Esophagus mucosa (tissue), 1 donor: ENCODE measurements around the gene TACSTD2. TPM values are rescaled to one million over a fixed set of nuclear protein-coding genes. Genes with fewer than 3 reads are reported as not detected.
A peak's percentile ranks its signal among the peaks of the same experiment; 100 is the strongest.
"Not testable (repeated sequence)": the region's sequence is repeated elsewhere in the genome, so short reads cannot be mapped to it uniquely, and the experiment has no call there.

ENCODE experiments used
- ATAC-seq: fragments of 200-7000 bp; cut with Tn5 transposase; one replicate; pipeline ENCODE4 v1.9.1; 2020
- total RNA-seq: library from RNA; stranded (reverse); gene quantifications from one replicate; pipeline ENCODE4 v1.2.4, GENCODE V29; 2023
- donor health status: DM: yes; HTN: yes; CAD: no.

Gene TACSTD2, protein sequence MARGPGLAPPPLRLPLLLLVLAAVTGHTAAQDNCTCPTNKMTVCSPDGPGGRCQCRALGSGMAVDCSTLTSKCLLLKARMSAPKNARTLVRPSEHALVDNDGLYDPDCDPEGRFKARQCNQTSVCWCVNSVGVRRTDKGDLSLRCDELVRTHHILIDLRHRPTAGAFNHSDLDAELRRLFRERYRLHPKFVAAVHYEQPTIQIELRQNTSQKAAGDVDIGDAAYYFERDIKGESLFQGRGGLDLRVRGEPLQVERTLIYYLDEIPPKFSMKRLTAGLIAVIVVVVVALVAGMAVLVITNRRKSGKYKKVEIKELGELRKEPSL
- total RNA-seq = 988 TPM

DNA sequence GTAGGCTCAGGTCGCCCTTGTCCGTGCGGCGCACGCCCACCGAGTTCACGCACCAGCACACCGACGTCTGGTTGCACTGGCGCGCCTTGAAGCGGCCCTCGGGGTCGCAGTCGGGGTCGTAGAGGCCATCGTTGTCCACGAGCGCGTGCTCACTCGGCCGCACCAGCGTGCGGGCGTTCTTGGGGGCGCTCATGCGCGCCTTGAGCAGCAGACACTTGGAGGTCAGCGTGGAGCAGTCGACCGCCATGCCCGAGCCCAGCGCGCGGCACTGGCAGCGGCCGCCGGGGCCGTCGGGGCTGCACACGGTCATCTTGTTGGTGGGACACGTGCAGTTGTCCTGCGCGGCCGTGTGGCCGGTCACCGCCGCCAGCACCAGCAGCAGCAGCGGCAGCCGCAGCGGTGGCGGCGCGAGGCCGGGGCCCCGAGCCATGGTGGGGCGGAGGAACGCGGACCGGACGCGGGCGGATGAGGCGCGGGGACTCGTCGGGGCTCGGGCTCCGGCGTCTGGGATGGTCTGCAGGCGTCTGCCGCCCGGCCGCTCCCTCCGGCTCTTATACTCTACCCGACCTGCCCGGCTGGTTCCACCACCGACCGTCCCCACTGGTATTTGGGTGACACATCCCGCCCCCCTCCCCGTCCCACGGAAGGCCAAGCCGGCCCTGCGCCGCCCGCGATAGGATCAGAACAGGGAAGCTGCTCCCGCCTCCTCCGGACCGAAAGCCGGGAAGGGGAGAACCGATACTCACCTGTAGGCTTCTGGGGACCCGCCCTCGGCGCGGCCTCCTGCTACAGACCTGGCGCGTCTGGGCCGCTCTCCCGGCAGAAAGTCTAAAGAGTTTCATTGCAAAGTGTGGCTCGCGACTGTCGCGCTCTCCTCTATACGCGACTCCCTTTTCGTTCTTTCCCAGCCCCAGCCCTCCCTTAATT lies at the start of gene TACSTD2:
TACSTD2 (minus strand) TSS at position 526 of the 927 bp plus-strand sequence; CDS start at position 430, 96 bp downstream.
- peak; percentile 78 for ATAC-seq

DNA sequence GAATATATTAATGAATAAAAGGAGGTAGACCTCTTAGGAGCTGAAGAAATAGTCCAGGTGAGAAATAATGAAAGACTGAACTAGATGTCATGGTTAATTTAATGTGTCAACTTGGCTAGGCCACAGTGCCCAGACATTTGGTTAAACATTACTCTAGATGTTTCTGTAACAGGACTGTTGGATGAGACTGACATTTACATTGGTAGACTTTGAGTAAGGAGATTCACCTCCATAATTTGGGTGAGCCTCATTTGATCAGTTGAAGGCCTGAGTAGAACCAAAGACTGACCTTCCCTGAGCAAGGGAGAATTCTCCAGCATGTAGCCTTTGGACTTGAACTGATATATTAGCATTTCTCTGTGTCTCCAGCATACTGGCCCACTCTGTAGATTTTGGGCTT lies 49.2 kb upstream of the TACSTD2 start:
- no peak for ATAC-seq

DNA sequence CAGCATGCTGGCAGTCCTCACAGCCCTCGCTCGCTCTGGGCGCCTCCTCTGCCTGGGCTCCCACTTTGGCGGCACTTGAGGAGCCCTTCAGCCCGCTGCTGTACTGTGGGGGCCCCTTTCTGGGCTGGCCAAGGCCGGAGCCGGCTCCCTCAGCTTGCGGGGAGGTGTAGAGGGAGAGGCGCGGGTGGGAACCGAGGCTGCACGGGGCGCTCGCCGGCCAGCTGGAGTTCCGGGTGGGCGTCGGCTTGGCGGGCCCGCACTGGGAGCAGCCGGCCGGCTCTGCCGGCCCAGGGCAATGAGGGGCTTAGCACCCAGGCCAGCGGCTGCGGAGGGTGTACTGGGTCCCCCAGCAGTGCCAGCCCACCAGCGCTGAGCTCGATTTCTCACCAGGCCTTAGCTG lies 46.2 kb upstream of the TACSTD2 start:
- not testable (repeated sequence) for ATAC-seq

DNA sequence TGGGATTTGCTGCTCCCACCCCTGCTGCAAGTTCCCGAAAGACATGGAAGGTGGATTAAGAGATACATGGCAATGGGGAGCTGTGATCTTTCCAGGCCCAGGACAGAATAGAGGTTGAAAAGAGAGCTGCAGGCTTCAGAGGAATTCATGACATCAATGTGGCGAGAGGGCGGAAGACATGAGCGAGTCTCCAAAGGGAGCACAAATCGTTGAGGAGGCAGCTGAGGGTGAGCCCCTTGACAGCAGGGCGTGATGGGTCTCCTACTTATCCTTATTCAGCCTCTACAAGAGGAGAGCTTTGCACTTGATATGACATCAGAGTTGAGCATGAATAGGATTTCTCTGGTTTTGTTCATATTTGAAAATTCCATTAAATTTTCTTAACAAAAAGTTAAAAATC lies 45.5 kb upstream of the TACSTD2 start:
- ATAC-seq = no peak

DNA sequence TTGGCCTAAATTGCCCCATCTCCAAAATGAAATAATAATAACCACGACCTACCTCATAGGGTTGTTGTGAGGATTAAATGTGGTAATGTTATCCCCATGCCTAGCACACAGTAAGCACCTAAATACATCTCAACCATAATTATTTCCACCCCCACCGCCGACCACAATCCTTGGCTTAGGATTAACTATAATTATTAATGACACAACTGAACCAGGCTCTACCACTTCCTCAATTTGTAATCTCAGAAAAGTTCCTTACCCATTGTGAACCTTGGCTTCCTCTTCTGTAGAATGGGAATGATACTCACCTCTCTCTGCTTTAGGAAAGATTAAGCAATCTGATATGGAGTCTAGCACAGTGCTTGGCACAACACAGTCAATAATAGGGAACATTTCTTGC lies 44.3 kb upstream of the TACSTD2 start:
- ATAC-seq = no peak

DNA sequence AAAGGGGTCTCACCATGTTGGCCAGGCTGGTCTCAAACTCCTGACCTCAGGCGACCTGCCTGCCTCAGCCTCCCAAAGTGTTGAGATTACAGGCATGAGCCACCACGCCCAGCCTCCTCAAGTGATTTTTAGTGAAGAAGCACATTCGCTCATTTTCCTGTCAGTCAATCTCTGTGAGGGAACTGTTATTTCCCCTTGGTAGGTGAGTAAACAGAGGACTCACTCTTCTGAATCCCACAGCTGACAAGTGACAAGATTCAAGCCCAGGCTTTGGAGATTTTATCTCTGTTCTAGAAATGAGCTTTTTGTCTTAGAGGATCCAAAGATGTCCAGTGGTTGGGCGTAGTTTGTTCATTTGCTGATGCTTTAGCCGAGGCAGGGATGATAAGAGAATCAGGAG lies 43.9 kb upstream of the TACSTD2 start:
- peak; percentile 55 for ATAC-seq

DNA sequence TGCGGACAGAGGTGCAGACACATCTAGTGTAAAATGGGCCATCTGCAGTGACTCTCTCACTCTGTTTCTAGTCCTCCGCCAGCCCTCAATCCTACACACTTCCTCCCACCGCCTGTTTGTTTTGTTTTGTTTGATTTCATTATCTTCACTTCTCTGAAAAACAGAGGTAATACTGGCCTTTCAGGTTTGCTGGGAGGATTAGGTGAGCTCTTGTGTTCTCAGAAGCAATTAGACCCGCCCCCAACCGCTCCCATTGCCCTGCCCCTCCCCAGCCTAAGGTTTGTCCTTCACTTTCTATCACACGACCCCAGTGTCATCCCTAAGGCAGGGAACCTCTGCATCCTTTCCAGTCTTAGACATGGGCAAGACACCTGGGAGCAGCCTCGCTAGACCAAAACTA lies 43.2 kb upstream of the TACSTD2 start:
- peak; percentile 87 for ATAC-seq

DNA sequence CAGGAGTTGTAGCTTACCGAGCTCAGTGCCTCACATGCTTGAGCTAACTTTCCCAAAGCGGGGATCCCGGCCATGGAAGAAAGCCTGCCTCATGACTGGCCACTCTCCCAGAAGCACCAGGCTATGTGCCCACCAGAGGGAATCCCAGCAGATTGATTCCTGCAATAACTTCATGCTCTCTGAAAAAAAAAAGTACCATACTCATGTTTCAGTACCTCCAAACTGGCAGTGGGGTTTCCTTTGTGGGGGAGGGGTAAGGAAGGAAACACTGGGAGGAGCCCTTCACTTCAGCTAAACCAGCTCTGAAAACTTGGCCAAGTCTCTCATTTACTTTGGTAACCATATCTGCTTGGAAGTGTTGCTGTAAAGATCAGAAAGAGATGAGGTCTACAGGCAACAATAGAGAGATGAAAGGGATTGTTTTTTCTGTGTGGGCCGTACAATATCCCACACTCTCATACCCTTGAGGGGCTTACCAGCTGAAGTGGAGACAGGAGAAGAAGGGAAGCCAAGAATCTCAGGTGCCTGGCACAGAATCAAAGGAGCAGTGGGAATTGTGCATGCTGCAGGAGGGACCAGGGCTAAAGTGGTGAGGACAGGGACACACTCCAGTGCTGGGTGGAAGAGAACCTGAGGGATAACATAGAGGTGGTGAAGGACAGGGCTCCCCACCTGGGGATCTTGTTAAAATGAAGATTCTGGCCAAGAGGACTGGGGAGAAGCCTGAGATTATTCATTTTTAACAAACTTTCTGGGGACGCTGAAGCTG lies 42.4 kb upstream of the TACSTD2 start:
- peak; percentile 3 for ATAC-seq

DNA sequence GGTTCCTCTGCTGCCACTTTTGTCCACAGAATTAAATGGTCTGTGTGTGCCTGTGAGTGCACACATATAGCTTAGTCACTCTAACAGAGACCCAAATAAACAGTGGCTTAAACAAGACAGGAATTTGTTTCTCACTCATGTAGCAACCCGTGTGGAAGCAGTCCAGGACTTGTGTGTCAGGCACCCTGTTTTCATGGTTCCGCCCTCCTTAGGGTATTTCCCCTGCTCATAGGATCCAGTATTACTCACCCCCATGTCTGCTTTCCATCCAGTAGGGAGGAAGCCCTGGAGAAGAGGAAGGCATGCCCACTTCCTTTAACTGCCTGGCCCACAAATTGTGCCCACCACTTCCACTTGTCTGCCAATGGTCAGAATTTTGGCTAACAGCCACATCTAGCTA lies 41.3 kb upstream of the TACSTD2 start:
- peak; percentile 94 for ATAC-seq

DNA sequence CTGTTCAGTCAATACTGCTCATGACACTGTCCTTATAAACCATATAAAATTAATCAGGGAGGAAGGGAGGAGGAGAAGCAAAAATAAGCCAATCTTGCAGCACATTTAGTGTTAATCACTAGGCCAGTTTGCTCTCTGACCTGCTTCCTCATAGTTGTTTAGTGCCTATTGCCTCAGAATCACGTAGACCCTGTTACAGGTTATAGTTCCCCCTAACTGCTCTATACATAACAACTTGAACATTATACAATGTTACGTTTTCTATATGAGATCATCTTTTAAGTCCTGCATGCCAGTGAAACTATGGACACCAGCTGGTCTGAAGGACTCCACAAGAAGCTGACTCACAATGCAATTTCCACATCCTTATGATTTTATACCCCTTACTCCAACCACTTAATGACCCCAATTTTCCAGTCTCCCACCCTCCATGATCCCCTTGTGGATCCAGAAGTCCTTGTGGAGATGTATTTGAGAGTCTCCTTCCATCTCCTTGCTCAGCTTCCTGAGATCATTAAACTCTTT lies 34.9 kb upstream of the TACSTD2 start:
- ATAC-seq = peak; percentile 23

DNA sequence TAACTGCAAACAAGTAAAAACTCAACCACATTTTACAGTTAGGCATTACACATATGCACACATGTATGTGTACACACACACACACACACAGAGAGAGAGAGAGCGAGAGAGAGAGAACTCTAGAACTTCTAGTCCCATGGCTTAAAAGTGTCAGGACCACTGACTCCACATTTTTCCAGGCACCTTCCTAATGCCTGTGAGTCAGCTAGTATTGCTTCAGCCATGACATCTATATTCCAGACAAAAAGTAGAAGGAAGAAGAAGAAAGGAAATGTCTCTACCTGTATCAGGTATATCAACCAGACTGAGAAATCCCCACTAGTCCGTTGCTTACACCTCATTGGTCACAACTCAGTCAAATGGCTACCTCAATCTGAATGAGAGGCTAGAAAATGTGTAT lies 31.9 kb upstream of the TACSTD2 start:
- no peak for ATAC-seq

DNA sequence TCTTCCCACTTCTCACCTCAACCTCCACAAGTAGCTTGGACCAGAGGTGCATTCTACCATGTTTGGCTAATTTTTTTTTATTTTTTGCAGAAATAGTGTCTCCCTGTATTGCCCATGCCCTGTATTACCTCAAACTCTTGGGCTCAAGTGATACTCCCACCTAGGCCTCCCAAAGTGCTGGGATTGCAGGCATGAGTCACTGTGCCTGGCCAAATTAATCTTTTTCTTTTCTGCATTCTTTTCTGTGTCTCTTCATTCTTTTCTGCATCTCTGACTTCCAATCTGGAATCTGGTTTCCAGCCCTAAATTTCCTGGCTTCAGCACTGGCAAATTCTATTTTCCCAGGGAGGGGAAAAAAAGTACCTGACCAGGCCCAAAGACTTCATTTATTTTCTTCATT lies 31.2 kb upstream of the TACSTD2 start:
- ATAC-seq = no peak

DNA sequence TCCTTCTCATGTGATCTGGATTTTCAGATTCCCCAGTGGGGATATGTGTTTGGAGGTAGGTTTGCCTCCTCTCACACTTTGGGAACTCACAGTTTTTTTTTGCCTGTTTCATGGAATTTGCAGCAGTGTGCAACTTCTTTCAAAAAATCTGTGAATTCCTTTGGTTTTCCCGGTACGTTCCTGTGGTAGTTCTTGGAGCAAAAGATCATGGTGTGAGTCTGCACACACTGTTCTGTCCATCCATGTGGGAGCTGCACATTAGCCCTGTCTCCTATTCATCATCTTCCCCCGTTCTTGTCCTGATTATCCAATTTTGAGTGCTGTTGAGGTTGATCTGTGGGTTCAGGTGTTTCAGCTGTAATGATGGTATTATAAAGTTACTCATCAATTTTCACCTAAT lies 30.3 kb upstream of the TACSTD2 start:
- no peak for ATAC-seq

DNA sequence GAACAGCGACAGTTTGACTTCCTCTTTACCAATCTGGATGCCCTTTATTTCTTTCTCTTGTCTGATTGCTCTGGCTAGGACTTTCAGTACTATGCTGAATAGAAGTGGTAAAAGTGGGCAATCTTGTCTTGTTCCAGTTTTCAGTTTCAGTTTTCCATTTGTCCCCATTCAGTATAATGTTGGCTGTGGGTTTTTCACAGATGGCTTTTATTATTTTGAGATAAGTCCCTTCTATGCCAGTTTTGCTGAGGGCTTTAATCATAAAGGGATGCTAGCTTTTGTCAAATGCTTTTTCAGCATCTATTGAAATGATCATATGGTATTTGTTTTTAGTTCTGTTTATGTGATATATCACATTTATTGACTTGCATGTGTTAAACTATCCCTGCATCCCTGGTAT lies 24.9 kb upstream of the TACSTD2 start:
- not testable (repeated sequence) for ATAC-seq

DNA sequence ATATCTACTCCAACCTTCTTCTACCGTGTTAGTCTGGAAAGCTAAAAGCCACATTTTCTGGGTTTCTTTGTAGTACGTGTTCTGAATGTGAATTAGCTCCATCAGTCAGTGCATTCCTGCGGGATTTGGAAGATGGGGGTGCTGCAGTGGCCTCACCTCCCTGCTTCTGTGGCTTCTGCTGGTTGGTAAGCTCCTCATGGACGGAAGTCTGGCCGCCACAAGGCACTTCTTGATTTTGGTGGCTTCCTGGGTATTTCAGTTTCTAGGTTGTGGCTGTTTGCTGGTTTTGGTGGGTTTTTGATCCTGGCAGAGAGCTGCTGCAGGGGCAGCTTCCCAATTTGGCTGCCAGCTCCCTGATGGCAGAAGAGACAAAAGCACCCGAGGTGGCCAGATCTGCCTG lies 20.9 kb upstream of the TACSTD2 start:
- ATAC-seq = no peak

DNA sequence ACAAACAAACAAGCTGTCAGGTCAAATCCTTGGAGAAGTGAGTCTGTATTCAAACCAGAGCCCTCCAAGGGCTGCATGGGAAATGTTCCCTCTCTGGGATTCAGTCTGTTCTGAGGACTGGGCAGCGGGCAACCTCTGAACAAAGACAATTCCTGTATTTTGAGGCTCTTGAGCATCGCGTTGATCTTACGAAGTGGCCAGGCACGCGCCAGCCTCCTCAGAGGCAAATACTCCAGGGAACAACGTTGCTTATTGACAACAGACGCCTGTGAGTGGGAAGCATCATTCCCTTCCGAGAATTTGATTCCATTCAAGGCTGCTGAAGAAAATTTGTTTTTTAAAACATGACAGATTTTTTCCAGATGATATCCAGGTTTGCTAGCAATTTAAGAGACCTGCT lies 20.0 kb upstream of the TACSTD2 start:
- no peak for ATAC-seq

DNA sequence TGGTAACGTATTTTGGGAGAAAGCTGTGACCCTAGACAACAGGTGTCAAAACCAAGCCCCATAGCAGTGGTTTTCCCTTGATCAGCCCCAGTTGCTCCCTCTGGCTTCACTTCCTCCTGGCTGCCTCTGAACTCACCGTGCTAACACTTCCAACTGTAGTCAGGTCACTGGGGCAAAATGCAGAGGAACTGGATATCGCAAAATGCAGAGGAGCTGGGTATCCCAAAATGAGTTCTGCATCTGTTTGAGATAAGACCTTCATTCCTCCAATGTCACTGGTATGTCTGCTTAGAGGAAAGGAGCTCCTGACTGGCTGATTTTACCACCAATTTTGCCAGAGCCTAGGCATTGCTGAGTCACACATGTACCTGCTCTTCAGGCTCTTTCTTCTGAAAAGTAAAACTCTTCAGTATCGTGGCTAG lies 19.6 kb upstream of the TACSTD2 start:
- peak; percentile 64 for ATAC-seq

DNA sequence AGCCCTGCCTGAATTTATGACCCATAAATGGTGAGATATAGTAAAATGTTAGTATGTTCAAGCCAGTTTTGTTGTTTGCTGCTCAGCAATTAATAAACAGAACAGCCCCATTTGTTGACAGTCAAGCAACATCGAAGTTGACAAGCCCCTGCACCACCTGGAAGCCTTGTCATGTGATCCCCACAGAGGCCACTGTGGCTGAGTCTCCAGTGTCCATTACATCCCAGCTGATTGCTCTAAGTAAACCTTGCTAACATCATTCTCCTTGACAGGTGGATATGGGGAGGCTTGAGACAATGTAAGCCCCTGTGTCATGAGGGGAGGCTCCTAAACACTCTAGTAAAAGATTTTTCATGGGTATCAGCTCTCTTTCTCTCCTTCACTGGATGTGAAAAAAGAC lies 17.5 kb upstream of the TACSTD2 start:
- no peak for ATAC-seq

DNA sequence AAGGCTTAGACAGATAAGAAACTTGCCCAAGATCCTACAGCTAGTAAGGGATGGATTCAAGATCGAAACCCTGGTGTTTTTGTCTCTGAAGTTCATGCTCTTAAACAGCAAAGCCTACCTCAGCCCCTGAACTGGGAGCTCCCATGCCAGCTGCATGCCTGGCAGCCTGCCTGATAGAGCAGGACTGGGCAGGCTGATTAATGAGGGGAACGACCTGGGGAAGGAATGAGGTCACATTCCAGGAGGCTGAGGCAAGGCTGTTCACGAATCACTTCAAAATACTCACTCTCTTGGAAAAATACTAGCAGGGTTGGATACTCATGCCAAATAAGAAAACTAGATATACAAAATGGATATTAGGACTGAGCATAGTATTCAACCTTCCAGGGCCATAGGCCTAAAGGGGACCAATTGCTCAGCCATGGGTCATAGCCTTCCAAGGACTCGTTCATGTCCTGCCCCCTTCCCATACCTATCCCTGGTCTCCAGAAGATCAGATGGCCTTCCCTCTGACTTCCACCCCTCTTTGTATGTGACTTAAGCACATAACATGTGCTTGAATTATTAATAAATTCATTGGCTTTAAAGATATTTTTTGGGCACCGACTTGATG lies 15.6 kb upstream of the TACSTD2 start:
- peak; percentile 88 for ATAC-seq

DNA sequence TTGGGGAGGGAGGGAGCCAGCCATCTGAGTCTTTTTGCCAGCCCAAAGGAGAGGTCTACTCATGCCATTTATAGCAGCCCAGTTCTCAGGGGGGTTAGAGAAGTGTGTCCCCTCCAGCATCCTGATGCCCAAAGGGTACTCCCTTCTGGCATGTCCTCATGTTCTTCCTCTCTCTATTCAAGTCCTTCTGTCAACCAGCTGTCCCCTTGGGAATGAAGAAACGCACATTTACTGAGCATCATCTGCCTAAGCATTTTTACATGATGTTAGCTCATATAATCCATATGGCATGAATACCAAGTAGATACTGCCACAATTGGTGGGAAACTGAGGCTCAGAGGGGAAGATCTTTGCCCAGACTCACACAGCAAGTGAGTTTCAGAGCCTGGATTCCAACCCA lies 14.8 kb upstream of the TACSTD2 start:
- ATAC-seq = no peak

DNA sequence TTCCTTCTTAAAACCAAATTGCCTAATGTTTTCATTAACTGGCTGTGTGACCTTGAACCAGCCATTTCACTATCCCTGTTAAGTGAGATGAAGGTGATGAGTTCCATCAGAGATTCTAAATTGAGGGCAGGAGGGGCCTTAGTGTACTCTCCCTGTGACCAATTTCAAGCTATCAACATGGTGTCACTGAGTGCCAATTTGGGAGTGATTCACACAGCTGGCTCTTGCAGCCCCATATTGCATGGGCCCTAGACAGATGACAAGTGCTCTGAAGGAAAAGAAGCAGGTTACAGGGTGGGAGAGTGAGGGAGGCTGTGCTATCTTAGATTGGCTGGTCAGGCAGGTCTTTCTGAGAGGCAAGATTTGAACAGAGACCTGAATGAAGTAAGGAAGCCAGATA lies 13.0 kb upstream of the TACSTD2 start:
- no peak for ATAC-seq

DNA sequence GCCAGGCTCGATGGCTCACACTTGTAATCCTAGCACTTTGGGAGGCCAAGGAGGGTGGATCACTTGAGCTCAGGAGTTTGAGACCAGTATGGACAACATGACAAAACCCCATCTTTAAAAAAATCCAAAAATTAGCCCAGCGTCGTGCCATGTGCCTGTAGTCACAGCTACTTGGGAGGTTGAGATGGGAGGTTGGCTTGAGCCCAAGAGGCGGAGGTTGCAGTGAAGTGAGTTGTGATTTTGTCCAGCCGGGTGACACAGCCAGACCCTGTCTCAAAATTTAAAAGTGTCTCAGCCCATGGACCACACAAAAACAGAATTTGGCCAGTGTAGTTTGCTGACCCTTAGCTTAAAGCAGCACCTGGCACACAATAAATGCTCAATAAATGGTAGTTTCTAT lies 11.3 kb upstream of the TACSTD2 start:
- ATAC-seq = no peak
